GM12878 (cell line): Measurements from ENCODE around the gene MICALL2. TPM values are rescaled to one million over a fixed set of nuclear protein-coding genes. Genes with fewer than 3 reads are reported as not detected.

Experiments
- ATAC-seq: fragments of 200-7000 bp; cut with Tn5 transposase; 3 replicates; pipeline ENCODE4 v1.9.1; 2020; ENCODE audit warnings: mild to moderate bottlenecking, moderate library complexity
- BruUV-seq: library from RNA; stranded (reverse); fragments of 400-500 nt; replicated peaks from 2 replicates; lab custom pipeline; 2021; lab: Mats Ljungman, UMichigan
- CTCF ChIA-PET: fragments of 300-600 bp; sonication (Branson Sonifier 250); formaldehyde crosslinking; extraction: SDS; loops from one replicate; lab custom pipeline; 2021; ENCODE audit warnings: inconsistent platforms; lab: Yijun Ruan, JAX
- POLR2A ChIA-PET: fragments of 350-600 bp; formaldehyde crosslinking; extraction: SDS; loops from one replicate; lab custom pipeline; 2021; ENCODE audit warnings: inconsistent platforms; lab: Charles Lee
- RAD21 ChIA-PET: fragments of 300-600 bp; sonication (Branson Sonifier 250); formaldehyde crosslinking; loops from one replicate; lab custom pipeline; 2023; ENCODE audit warnings: antibody characterized with exemption; ENCODE audit not compliant: unreplicated experiment; lab: Charles Lee
- SMC1A ChIA-PET: fragments of 300-600 bp; sonication (Branson Sonifier 250); formaldehyde crosslinking; loops from one replicate; lab custom pipeline; 2023; ENCODE audit not compliant: unreplicated experiment, uncharacterized antibody; lab: Charles Lee
- DNase-seq: peaks from one replicate; pipeline ENCODE4 v3.0.0-alpha.2; 2011; ENCODE audit warnings: low read depth, low spot score
- FAIRE-seq: peaks from 3 replicates; lab custom pipeline; 2011; peaks lifted over from hg19 to GRCh38; lab: Jason Lieb, UNC
- H2AFZ ChIP-seq: 2 replicates; pipeline ENCODE4 v1.6.0; 2011; ENCODE audit warnings: low read depth, low read length, control low read depth; ENCODE audit not compliant: control insufficient read depth
- H3K27ac ChIP-seq: 2 replicates; pipeline ENCODE4 v1.5.1; 2011; ENCODE audit warnings: control low read depth; ENCODE audit not compliant: control insufficient read depth, insufficient read depth
- H3K27me3 ChIP-seq, 2 experiments: replicated peaks in 1 of 2; 2 replicates each; pipeline versions ENCODE4 v1.6.0 to v1.6.1; 2011; ENCODE audit warnings: low read length in 1 of 2; ENCODE audit not compliant: control insufficient read depth in 2 of 2, insufficient read depth in 2 of 2
- H3K36me3 ChIP-seq, 2 experiments: 2 replicates each; pipeline ENCODE4 v1.5.1; 2011; ENCODE audit warnings: low read length in 1 of 2; ENCODE audit not compliant: control insufficient read depth in 2 of 2, insufficient read depth in 2 of 2
- H3K4me1 ChIP-seq: 2 replicates; pipeline ENCODE4 v1.6.1; 2011; ENCODE audit warnings: mild to moderate bottlenecking, low read length, moderate library complexity, mixed read lengths; ENCODE audit not compliant: control insufficient read depth, insufficient read depth
- H3K4me2 ChIP-seq: 2 replicates; pipeline ENCODE4 v1.6.0; 2011; ENCODE audit warnings: control low read depth; ENCODE audit not compliant: control insufficient read depth, insufficient read depth
- H3K4me3 ChIP-seq: fragments of 200-600 bp; sonication (generic); 2 replicates; pipeline ENCODE4 v1.5.1; 2016
- H3K79me2 ChIP-seq: 2 replicates; pipeline ENCODE4 v1.6.0; 2011; ENCODE audit warnings: low read length; ENCODE audit not compliant: control insufficient read depth, insufficient read depth
- H3K9ac ChIP-seq: 2 replicates; pipeline ENCODE4 v1.8.0; 2011; ENCODE audit warnings: low read length, control low read depth, mixed read lengths; ENCODE audit not compliant: control insufficient read depth, insufficient read depth
- H3K9me3 ChIP-seq: replicated peaks from 3 replicates; pipeline ENCODE4 v1.5.1; 2011; ENCODE audit warnings: mild to moderate bottlenecking, low read length; ENCODE audit not compliant: control insufficient read depth, insufficient read depth
- H4K20me1 ChIP-seq: 2 replicates; pipeline ENCODE4 v1.6.0; 2011; ENCODE audit not compliant: control insufficient read depth, insufficient read depth
- ATF7 ChIP-seq: fragments of 450-650 bp; IDR thresholded peaks from 2 replicates; pipeline ENCODE4 v1.6.1; 2016; ENCODE audit warnings: low read depth, mild to moderate bottlenecking
- CBFB ChIP-seq: IDR thresholded peaks from 2 replicates; pipeline ENCODE4 v1.6.1; 2016; ENCODE audit warnings: antibody characterized with exemption, low read depth
- EZH2 ChIP-seq: IDR thresholded peaks from 2 replicates; pipeline ENCODE4 v1.6.1; 2012; ENCODE audit warnings: low read depth, mild to moderate bottlenecking, control low read depth, inconsistent platforms, low read length, borderline replicate concordance; ENCODE audit not compliant: control insufficient read depth
- FOXK2 ChIP-seq: fragments of 450-650 bp; IDR thresholded peaks from 2 replicates; pipeline ENCODE4 v1.6.1; 2017; ENCODE audit warnings: mild to moderate bottlenecking, moderate library complexity
- GABPA ChIP-seq: IDR thresholded peaks from 2 replicates; pipeline ENCODE4 v1.6.1; 2014; ENCODE audit warnings: antibody characterized with exemption, low read depth, mild to moderate bottlenecking, inconsistent platforms
- IKZF1 ChIP-seq: fragments of 450-650 bp; conservative IDR thresholded peaks from 2 replicates; pipeline ENCODE4 v1.6.1; 2017; ENCODE audit warnings: antibody characterized with exemption, mild to moderate bottlenecking
- IRF4 ChIP-seq: IDR thresholded peaks from 2 replicates; pipeline ENCODE4 v1.6.1; 2011; ENCODE audit warnings: low read depth, low read length
- MTA2 ChIP-seq: fragments of 450-650 bp; IDR thresholded peaks from 2 replicates; pipeline ENCODE4 v1.6.1; 2016; ENCODE audit warnings: low read depth, mild to moderate bottlenecking, moderate library complexity
- NR2F1 ChIP-seq: fragments of 450-650 bp; conservative IDR thresholded peaks from 2 replicates; pipeline ENCODE4 v1.6.1; 2017; ENCODE audit warnings: mild to moderate bottlenecking
- PAX8 ChIP-seq: fragments of 450-650 bp; IDR thresholded peaks from 2 replicates; pipeline ENCODE4 v1.6.1; 2017; ENCODE audit warnings: mild to moderate bottlenecking, moderate library complexity
- POLR2AphosphoS5 ChIP-seq: IDR thresholded peaks from 2 replicates; pipeline ENCODE4 v1.6.1; 2011; ENCODE audit warnings: mild to moderate bottlenecking, low read length, inconsistent platforms
- RCOR1 ChIP-seq: conservative IDR thresholded peaks from 2 replicates; pipeline ENCODE4 v1.6.1; 2012; ENCODE audit warnings: low read depth, low read length, improper control_type of control experiment
- SPI1 ChIP-seq: IDR thresholded peaks from 2 replicates; pipeline ENCODE4 v1.6.1; 2011; ENCODE audit warnings: low read depth, mild to moderate bottlenecking, low read length, moderate library complexity, borderline replicate concordance; ENCODE audit not compliant: insufficient read depth
- SREBF2 ChIP-seq: IDR thresholded peaks from 2 replicates; pipeline ENCODE4 v1.6.1; 2012; ENCODE audit warnings: mild to moderate bottlenecking, low read length
- TCF7 ChIP-seq: IDR thresholded peaks from 2 replicates; pipeline ENCODE4 v1.6.1; 2014; ENCODE audit warnings: antibody characterized with exemption, borderline replicate concordance
- WRNIP1 ChIP-seq: IDR thresholded peaks from 2 replicates; pipeline ENCODE4 v1.6.1; 2011; ENCODE audit warnings: low read depth, low read length, improper control_type of control experiment, borderline replicate concordance
- ZZZ3 ChIP-seq: IDR thresholded peaks from 2 replicates; pipeline ENCODE4 v1.6.1; 2011; ENCODE audit warnings: low read depth; ENCODE audit not compliant: control insufficient read depth, insufficient read length
- WGBS: methylation state at CpG from one replicate; pipeline ENCODE4 v1.1.6; 2016; ENCODE audit warnings: low lambda C conversion rate; ENCODE audit not compliant: insufficient replicate concordance, insufficient coverage; ENCODE audit errors: missing lambda C conversion rate; 5-methylcytosine and 5-hydroxymethylcytosine counted together
- in situ Hi-C: fragments of 300-500 bp; cut with MboI; formaldehyde crosslinking; loops from 9 replicates; pipeline ENCODE4 v1.14.3; 2018; ENCODE audit warnings: mixed read lengths
- intact Hi-C: fragments of 100-400 bp; cut with micrococcal nuclease; formaldehyde crosslinking; loops from one replicate; pipeline ENCODE4 v1.14.2; 2022; ENCODE audit not compliant: unreplicated experiment
- polyA plus RNA-seq, 11 experiments: library from polyadenylated mRNA; depleted of rRNA in 4 of 11; unstranded in 6 of 11; stranded (reverse) in 5 of 11; fragments of >200 nt; fragmentation: Nextera tagmentation in 4 of 11; fragmentation: Illumina TruSeq in 1 of 11; extraction: Ambion mirVana in 4 of 11; extraction: Trizol in 1 of 11; gene quantifications; 1 replicate in 1 of 11; 2 replicates in 10 of 11; pipeline versions ENCODE4 v1.2.1 to v1.2.3, GENCODE V29; 2011 to 2016; ENCODE audit warnings: inconsistent platforms in 2 of 11, missing spikeins in 2 of 11, low read depth in 1 of 11
- total RNA-seq, 4 experiments: library from RNA; depleted of rRNA in 3 of 4; stranded (reverse); fragments of >200 nt in 3 of 4; fragmentation: Illumina TruSeq in 1 of 4; extraction: Trizol in 1 of 4; gene quantifications; 2 replicates each; pipeline versions ENCODE4 v1.2.1 to v1.2.3, GENCODE V29; 2013 to 2021
- TF ChIP-seq, protein P1 (sequence below): fragments of 450-650 bp; IDR thresholded peaks from 2 replicates; pipeline ENCODE4 v1.6.1; 2017; ENCODE audit warnings: mild to moderate bottlenecking, low read depth, inconsistent platforms; ENCODE audit not compliant: poor library complexity, severe bottlenecking

The MICALL2 gene
- total and polyA plus RNA-seq, 10 of the 15 experiments (the other 5 are each of a cell fraction or from before 2014, with no cell fraction given) = 0.04 to 1.7 (median 0.83) TPM; not detected in 3

DNA sequence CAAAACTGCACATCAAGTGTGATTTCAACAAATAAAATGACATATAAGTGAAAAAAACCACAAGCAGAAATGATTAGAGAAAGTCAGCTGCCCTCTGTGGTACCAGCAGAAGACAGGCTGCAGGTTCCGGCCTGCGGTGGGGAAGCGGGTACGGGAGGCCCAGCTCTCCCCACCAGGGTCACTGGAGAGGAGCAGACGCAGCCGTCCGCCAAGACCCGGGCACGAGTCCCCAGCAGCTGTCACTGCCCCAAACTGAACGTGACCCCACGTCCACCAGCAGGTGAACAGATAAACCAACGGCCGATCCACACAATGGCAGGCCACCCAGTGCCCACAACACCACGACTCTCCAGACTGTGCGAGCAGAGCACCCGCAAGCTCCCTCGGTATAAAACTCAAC, 16.1 kb upstream of the MICALL2 start:
- Histone ChIP-seq H3K4me2 (no peak overlapping the region), H4K20me1 (no peaks in the 10 kb centered on the region), H3K4me3 (no peak overlapping the region), H3K27ac (no peak overlapping the region), H3K4me1 (no peaks in the 10 kb centered on the region), H3K9me3 (no peaks in the 10 kb centered on the region), H3K9ac (no peak overlapping the region), H3K79me2 (no peaks in the 10 kb centered on the region), H3K36me3 (peaks cover 0 to 19% of the 10 kb centered on the region in 2 experiments; a peak in 2 of 4 replicates)
- intact Hi-C loops = no loop called here
- no peak for DNase-seq
- SMC1A ChIA-PET = no interaction called here
- in situ Hi-C loops = no loop called here
- no TSS peak for BruUV-seq
- TF ChIP-seq EZH2 = no peak
- no peak for TF ChIP-seq IRF4
- TF ChIP-seq POLR2AphosphoS5 = no peak
- no peak for TF ChIP-seq WRNIP1
- no peak for TF ChIP-seq IKZF1
- TF ChIP-seq FOXK2 = no peak
- no peak for TF ChIP-seq PAX8
- no peak for TF ChIP-seq TCF7
- TF ChIP-seq SREBF2 = no peak
- TF ChIP-seq NR2F1 = no peak
- TF ChIP-seq CBFB = no peak
- TF ChIP-seq MTA2 = no peak
- TF ChIP-seq, protein P1, sequence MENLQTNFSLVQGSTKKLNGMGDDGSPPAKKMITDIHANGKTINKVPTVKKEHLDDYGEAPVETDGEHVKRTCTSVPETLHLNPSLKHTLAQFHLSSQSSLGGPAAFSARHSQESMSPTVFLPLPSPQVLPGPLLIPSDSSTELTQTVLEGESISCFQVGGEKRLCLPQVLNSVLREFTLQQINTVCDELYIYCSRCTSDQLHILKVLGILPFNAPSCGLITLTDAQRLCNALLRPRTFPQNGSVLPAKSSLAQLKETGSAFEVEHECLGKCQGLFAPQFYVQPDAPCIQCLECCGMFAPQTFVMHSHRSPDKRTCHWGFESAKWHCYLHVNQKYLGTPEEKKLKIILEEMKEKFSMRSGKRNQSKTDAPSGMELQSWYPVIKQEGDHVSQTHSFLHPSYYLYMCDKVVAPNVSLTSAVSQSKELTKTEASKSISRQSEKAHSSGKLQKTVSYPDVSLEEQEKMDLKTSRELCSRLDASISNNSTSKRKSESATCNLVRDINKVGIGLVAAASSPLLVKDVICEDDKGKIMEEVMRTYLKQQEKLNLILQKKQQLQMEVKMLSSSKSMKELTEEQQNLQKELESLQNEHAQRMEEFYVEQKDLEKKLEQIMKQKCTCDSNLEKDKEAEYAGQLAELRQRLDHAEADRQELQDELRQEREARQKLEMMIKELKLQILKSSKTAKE = no peak
- no peak for TF ChIP-seq ZZZ3
- no peak for TF ChIP-seq SPI1
- TF ChIP-seq ATF7 = no peak
- TF ChIP-seq RCOR1 = no peak
- TF ChIP-seq GABPA = no peak
- TF ChIP-seq, all 136 proteins: peak for 0
- Histone ChIP-seq H2AFZ (no peak overlapping the region), H3K27me3 (no peaks in the 10 kb centered on the region)
- ATAC-seq (no peak), FAIRE-seq (no peak)
- WGBS = 94% methylated on average over 17 of the region's 17 CpGs
- ChIA-PET RAD21 (no interaction called here), CTCF (interaction anchor here (0.5 to 1.3 kb wide), 3 partner anchors 9 to 248 kb away, joined by 3 read pairs; no protein-coding TSS in a partner anchor), POLR2A (no interaction called here)
